Stimulated activated CD8-positive, alpha-beta memory T cell treated with anti-CD3 and anti-CD28 coated beads, Interleukin-4, amount 100 ng/mL, for 1 hour (primary cell): Measurements from ENCODE around the gene ZNF362.

Source experiments
- DNase-seq, 2 donors: peaks; one replicate each; pipeline ENCODE4 v3.0.0-alpha.2; 2020; ENCODE audit warnings: low read depth in 2 of 2, low spot score in 1 of 2

ZNF362 gene

DNA sequence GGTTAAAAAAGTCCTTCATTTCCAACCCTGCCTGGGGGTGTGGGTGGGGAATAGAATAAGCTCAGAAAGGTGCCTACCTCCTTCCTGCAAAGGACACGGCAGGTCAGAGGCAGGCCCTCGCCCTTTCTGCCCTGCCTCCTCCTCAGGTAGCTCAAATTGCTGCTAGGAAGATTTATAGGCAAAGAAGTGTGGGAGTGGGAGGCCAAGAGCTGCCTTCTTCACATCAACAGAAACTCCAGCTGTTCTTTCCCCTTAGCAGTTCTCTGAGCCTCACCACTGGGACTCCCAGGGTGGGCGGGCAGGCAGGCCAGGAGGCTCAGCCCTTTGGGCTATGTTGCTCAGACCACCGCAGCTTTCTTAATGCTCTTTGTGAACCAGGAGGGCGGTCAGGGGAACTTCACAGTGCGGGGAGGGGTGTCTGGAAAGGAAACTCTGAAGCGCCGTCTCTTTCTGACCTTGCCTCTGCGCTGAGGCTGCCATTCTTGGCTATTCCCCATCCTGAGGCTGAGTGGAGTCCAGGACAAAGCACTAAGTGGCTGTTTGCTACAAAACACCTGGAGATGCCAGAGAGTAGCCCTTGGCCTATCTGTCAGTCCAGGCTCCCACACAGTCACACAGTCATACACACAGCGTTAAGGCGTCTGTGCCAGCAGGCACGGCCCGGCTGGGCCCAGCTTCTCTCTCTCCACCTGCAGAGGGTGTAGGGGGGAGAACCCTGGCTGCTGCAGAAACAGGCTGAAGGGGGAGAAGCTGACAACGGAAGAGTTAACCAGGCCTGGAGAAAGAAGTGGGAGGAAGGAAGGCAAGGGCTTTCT, 67.6 kb downstream of the ZNF362 start:
- no peak for DNase-seq

- DNase-seq, result no peak
These were observed 68.6 kb downstream of the ZNF362 start for GRCh38 chr1:33324677-33325575.

DNA sequence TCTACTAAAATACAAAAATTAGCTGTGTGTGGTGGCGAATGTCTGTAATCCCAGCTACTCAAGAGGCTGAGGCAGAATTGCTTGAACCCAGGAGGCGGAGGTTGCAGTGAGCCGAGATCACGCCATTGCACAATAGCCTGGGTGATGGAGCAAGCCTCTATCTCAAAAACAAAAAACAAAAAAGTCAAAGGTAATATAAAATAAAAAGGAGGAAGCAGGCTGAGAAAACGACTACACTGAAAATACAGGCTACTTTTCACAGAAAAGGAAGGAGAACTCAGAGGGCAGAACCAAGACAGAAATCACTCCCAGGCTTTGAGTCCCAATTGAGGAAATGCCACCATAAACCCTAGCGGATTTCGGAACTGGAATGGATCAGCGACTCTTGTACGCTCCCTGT, 70.5 kb downstream of the ZNF362 start:
- DNase-seq, result no peak

- DNase-seq, result no peak
These were observed 71.5 kb downstream of the ZNF362 start for GRCh38 chr1:33327587-33328325.

GRCh38 chr1:33328817-33329216, 72.5 kb downstream of the ZNF362 start:
- no peak for DNase-seq

- no peak for DNase-seq
These were observed 73.5 kb downstream of the ZNF362 start for GRCh38 chr1:33329600-33330305.

DNA sequence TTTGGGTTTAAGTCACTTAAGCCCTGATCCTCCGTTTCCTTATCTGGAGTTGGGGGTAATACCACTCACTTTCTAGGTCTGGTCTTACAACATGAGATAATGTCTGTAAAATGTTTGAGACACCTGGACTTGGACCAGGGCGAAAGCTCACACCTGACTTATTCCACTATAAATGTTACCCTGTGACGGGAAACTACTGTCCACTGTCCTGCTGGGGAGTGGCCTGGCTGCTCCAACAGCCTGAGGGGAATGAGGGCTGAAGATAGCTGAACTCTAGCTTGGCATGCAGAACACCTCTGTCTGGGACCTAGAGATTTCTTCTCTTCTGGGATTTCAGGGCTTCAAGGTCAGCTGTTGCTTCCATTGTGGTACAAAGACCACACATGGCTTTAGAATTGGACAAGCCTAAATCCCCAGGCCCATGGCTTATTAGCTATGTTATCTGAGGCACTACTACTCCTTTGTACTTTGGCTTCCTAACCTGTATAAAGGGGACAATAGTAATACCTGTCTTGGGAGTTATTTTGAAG, 74.1 kb downstream of the ZNF362 start:
- no peak for DNase-seq

- no peak for DNase-seq
These were observed 74.6 kb downstream of the ZNF362 start for GRCh38 chr1:33330906-33331305.

DNA sequence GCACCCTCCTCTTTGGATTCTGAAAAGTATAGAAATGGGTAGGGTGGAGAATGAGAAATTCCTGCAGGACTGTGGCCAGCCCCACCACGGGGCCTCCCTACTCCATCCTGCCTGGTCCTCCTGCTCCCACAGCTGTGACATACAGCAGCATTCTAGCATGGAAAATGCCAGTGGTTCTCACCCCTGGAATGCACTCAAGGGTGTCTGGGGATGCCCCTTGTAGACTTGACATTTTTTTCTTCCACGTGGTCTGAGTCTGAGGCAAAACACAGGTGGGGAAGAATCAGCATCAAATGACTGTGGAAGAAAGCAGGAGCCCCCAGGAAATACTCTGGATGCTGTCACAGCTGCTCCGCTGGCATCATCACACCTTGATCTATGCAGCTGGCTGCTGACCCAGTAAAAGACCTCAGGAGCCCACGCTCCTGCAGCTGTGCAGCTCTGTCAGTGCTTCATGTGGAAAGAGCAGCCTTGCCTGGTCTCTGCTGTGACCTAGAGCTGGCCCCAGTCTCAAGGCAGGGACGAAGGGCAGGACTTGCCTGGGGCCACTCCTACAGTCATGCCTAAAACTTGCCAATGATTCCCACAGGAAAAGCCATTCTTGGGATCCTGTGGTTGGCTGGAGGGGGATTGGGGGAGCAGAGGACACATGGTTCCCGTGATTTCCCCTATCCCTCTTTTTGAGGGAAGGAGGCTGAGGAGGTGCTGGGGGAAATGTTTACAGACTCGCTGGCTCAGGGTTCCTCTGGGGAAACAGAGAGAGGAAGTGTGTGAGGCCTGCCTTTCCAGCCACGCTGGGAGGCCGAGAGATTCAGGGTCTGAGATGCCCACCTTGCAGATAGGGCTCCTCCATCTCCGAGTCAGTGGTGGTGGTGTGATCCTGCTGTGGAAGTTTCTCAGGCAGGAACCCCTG, 75.4 kb downstream of the ZNF362 start:
- no peak for DNase-seq

DNA sequence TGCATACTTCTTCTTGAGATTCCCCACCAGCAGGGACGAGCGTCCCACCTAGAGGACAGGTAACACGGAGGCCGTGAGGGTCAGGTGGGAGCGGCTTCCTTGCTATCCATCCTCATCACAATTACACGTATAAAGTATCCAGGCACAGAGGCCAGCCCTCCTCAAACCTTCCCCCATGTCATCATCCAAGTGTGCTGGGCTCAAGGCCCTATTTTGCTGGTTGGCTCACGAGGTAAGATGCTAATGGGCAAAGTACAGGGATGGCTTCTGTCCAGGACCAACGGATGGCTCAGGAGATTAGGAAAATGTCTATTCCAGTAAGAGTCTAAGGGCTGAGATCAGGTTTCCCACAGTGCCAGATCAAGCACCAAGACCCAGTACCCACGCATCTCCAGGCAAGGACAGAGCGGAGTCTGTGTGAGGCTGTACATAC, 76.1 kb downstream of the ZNF362 start:
- no peak for DNase-seq

DNA sequence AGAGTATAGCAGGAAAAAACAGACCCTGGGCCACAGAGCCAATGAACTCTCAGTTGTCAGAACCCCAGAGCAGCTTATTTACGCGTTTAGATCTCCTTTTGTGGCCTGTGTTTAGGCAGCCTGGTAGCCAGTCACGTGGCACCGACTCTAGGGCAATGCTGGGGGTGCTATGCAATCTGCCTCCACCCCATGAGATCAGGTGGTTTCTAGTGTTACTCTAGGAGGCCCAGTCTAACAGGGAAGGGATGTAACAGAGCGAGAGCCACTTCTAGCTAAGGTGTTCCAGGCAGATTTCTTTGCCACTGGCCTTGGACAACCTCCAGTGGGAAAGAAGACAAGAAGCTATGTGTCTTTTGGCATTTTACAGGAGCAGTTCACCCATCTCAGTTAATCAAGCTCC, 76.6 kb downstream of the ZNF362 start:
- no peak for DNase-seq

- no peak for DNase-seq
These were observed 77.8 kb downstream of the ZNF362 start for GRCh38 chr1:33334081-33334552.

GRCh38 chr1:33335020-33335419, 78.7 kb downstream of the ZNF362 start:
- DNase-seq, result no peak

DNA sequence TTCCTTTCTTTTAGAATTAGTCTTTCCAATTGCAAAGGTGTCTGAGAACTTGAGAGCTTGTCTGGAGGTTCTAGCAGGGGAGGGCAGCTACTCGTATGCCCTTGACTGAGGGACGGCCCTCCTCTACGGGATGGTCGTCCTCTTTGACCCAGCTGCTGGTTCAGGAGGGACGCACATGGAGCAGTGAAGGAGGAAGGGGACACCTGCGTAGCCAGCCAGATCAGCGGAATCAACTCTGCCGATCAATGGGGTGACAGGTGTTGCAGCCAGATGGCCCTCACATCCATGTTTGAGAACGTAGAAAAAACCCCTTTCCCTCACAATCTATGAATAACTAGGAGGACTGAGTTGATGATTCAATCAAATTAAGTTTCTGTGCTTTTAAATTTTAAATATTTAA, 80.3 kb downstream of the ZNF362 start:
- no peak for DNase-seq

- no peak for DNase-seq
These were observed 81.1 kb downstream of the ZNF362 start for GRCh38 chr1:33337441-33337840.

DNA sequence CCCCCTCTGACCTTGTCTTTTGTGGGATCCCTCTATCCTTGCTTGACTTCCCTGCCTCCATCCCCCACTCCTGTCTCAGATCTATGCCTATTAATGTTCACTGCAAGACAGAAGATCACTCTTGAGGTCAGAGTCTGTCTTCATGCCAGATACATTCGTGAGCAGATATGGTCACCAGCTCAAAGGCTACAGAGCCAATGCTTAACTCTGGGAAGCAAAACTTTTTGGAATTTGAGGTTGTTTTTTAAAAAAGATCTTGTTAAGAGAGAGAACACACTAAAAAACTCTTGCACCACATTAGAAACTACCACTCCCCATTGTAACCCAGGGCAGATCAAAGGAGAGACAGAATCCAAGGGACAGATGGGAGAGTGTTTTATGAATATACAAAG, 81.8 kb downstream of the ZNF362 start:
- no peak for DNase-seq

- no peak for DNase-seq
These were observed 82.3 kb downstream of the ZNF362 start for GRCh38 chr1:33338440-33339211.

DNA sequence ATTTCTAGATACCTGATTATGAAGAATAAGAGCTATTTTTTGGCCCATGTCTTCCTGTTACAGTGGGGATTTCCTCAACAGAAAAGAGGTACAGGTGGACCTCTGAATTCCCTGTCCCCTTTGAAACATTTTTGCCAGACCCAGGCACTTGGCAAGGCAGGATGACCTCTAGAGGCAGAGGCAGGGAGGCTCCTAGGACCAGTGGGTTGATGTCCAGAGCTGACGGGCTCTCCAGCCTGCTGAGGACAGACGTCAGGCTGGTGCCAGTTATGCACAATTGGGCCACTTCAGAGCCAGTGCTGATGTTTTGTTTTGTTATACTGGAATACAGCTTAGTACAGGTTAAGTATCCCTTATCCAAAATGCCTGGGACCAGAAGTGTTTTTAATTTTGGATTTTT, 83.1 kb downstream of the ZNF362 start:
- no peak for DNase-seq

DNA sequence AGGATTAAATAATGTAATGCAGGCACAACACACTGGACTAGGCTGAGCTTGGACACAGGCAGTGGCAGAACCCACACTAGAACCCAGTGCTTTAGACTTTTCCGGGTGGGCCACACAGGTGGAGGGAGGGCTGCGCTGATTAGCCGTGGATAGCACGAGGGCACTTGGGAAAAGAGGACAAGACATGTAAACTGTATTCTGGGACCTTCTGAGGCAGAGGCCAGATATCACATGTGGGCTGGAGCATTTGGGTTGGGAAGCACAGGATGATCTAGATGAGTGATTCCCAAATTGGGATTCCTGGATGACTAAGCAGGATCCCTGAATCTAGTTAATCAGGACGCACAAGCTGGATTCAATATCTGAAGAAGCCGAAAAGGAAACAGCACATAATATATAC, 84.9 kb downstream of the ZNF362 start:
- DNase-seq, result no peak
